Stimulated activated memory B cell treated with anti-CD40 and anti-IgM and Interleukin-4, amounts not matched to agents 10 μg/mL and 1 μg/mL and 100 μg/mL, for 72 hours (primary cell): ENCODE measurements around the gene DNAI1.

Source experiments
- ATAC-seq: fragments of 150-1000 bp; cut with Tn5 transposase; 2 replicates; pipeline ENCODE4 v1.10.0; 2021
- H3K27ac Mint-ChIP-seq: one replicate; pipeline ENCODE4 v1.8.0; 2022; ENCODE audit warnings: mild to moderate bottlenecking, mixed read lengths
- H3K27me3 Mint-ChIP-seq: one replicate; pipeline ENCODE4 v1.8.0; 2022; ENCODE audit warnings: mixed read lengths
- H3K36me3 Mint-ChIP-seq: one replicate; pipeline ENCODE4 v1.8.0; 2022; ENCODE audit warnings: mixed read lengths
- H3K4me1 Mint-ChIP-seq: one replicate; pipeline ENCODE4 v1.8.0; 2022; ENCODE audit warnings: mixed read lengths
- H3K4me3 Mint-ChIP-seq: one replicate; pipeline ENCODE4 v1.8.0; 2022; ENCODE audit warnings: mild to moderate bottlenecking, moderate library complexity, mixed read lengths
- H3K9me3 Mint-ChIP-seq: one replicate; pipeline ENCODE4 v1.8.0; 2022; ENCODE audit warnings: mixed read lengths

DNAI1 gene

DNA sequence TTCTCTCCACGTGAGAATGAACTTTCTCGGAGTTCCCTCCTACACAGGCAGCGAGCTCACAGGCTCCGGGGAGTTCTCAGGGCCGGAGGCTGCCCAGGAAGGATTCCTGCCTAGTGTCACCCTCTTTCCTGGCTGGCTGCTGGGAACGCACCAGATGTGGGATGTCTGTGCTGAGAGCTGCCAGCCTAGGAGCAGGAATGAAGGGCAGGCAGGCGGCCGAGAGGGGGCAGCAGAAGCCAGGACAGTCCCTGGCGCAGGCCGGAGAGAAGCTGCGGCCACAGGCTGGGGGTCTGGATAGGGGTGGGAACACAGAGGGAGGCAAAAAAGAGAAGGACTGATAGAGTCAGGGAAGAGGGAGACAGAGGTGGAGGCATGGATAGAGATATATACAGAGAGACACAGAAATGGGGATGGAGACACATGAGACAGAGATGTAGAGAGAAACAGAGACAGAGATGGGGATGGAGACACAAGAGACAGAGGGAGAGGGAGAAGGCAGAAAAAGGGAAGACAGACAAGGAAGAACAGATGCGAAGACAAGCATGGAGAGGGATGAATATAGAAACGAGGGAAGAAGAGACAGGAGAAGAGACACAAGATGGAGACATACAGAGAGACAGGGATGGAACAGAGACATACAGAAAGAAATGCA, 89.5 kb downstream of the DNAI1 start:
- no peaks in the 10 kb centered on the region for H3K4me1 Mint-ChIP-seq
- ATAC-seq, result peak; percentile 41
- H3K36me3 Mint-ChIP-seq, result no peaks in the 10 kb centered on the region
- peaks cover 60% of the 10 kb centered on the region for H3K27me3 Mint-ChIP-seq
- no peak overlapping the region for H3K4me3 Mint-ChIP-seq
- no peak overlapping the region for H3K27ac Mint-ChIP-seq
- H3K9me3 Mint-ChIP-seq, result no peaks in the 10 kb centered on the region

DNA sequence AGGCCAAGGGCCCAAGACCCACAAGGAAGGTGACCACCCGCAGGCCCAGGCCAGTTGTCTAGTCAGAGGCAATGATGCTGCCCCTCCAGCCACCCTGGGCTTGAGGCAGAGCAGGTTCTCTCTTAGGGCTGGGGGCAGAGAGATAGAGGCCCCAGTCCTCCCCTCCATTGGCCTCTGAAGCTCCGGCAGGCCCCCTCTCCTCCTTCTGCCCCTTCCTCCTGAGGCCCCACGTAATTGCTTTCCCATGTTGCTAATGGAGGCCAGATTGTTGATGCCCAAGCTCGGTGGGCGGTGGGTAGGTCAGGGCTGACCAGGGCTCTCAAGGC, 90.8 kb downstream of the DNAI1 start:
- Mint-ChIP-seq H3K9me3 (no peaks in the 10 kb centered on the region), H3K27me3 (peaks cover 63% of the 10 kb centered on the region), H3K4me1 (no peaks in the 10 kb centered on the region), H3K4me3 (no peak overlapping the region), H3K36me3 (no peaks in the 10 kb centered on the region), H3K27ac (no peak overlapping the region)
- no peak for ATAC-seq

DNA sequence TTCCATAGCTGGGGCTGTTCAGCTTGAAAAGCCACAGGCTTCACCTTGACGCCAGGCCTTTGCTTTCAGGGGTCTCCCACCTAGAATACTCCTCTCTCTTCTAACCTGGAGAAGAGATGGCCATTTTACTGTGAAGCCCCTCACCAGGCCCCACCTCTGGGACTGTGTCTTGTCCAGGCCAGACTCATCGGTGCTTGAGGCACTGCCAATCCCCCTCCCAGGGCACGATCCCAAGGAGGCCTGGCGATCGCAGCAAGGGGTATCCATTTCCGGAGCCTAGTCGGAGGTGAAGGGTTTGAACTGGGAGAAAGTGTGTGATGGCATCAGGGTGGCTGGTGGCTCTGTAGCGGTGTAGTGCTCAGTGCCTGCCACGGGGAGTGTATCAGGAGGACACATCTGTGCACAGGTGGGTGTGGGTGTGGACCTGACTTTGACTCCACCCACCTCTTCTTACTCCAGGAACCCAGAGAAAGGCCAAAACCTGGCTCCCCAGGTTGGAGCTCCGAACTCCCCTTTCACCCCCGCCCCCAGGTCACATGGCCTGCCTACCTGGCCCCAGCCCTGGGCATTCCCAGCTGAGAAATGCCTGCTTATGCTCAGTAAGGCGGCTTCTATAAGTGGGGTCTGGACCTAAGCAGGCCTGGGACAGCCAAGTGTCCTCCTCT, 91.5 kb downstream of the DNAI1 start:
- ATAC-seq, result no peak
- Mint-ChIP-seq H3K27ac (no peak overlapping the region), H3K36me3 (no peaks in the 10 kb centered on the region), H3K9me3 (no peaks in the 10 kb centered on the region), H3K4me1 (no peaks in the 10 kb centered on the region), H3K27me3 (peaks cover 70% of the 10 kb centered on the region), H3K4me3 (no peak overlapping the region)

DNA sequence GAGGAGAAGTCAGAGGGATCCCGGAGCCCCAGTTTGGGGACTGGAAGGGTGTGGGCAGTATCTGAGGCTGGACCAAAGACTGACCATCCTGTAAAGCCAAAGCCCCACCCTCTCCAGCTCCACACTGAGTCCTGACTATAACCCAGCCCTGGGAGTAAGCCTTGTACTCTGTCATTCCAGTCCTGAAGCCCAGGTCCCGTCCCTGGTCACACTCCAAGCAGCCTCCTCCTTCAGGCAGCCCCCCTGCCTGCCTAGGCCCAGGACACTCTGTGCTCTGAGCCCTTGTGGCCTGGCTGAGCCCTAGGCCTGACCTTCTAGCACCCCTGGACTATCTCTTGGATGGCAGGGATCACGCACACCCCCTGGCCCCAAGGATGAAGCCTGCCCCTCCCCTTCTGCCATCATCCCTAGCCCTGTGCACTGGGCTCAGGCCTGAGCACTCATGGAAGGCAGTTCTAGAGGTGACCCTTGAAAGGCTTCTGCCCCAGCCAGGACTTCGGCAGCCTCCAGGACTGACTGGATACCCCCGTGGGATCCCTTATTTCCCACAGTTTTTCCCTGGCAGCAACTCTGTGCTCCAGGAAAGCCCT, 92.2 kb downstream of the DNAI1 start:
- Mint-ChIP-seq H3K9me3 (no peaks in the 10 kb centered on the region), H3K4me1 (no peaks in the 10 kb centered on the region), H3K27me3 (peaks cover 71% of the 10 kb centered on the region), H3K27ac (no peak overlapping the region), H3K36me3 (no peaks in the 10 kb centered on the region), H3K4me3 (no peak overlapping the region)
- no peak for ATAC-seq

DNA sequence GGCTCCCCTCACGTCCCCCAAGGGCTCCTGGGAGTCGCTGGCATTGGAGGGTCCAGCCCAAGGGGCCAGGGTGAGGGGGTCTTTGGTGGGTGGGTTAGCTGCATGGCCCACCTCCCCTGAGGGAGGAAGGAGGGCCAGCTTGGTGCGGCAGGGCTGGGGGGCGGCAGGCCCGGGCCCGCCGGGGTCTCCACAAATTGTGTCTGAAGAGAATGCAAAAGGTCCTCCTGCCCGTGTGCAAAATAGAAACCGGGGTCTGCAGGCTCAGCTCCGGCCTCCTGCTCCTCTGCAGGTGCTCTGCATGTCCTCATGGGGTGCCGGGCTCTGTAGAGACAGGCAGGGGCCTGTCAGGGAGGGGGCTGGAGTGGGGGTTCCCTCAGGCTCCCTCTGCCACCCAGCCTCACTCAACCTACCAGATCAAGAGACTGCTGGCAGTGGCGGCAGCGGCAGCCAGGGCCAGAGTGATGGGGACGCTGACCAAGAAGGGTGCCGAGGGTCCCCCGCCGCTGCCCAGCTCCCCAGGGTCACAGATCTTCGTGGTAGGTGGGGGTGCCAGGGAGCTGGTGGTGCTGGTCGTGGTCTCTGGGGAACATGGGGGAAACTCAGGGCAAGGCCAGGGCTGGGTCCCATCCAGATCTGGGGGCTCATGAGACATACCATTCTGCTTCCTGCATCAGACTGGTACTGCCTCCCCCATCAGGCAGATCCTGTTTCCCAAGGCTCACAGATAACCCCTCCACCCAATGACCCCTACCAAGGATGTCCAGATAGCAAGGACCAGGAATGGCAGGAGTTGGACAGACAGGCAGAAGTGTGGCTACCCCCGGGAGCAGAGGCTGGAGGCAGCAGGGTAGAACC, 93.4 kb downstream of the DNAI1 start:
- ATAC-seq, result no peak
- no peak overlapping the region for H3K4me3 Mint-ChIP-seq
- peaks cover 71% of the 10 kb centered on the region for H3K27me3 Mint-ChIP-seq

DNA sequence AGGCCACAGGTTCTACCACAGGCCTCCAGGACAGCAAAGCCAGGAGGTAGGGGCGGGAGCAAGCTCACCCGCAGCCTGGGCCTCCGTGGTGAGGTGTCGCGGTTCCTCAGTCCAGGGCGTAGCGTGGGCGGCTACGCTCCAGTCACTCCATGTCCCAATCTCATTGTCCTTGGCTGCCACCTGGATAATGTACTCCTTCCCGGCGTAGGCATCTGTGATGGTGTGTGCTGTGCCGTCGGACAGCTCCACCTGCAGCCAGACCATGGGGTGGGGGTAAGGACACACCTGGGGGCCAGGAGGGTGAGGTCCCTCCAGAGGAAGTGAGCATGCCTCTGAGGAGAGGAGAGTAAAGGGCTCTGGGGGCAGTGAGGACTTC, 94.0 kb downstream of the DNAI1 start:
- peak; percentile 9 for ATAC-seq
- Mint-ChIP-seq H3K4me3 (no peak overlapping the region), H3K36me3 (no peaks in the 10 kb centered on the region), H3K27me3 (peaks cover 71% of the 10 kb centered on the region), H3K27ac (no peak overlapping the region), H3K4me1 (no peaks in the 10 kb centered on the region), H3K9me3 (no peaks in the 10 kb centered on the region)

More for the DNA sequence above, 93.4 kb downstream of the DNAI1 start:
- no peak overlapping the region for H3K27ac Mint-ChIP-seq
- no peaks in the 10 kb centered on the region for H3K36me3 Mint-ChIP-seq
- H3K4me1 Mint-ChIP-seq, result no peaks in the 10 kb centered on the region
- no peaks in the 10 kb centered on the region for H3K9me3 Mint-ChIP-seq

DNA sequence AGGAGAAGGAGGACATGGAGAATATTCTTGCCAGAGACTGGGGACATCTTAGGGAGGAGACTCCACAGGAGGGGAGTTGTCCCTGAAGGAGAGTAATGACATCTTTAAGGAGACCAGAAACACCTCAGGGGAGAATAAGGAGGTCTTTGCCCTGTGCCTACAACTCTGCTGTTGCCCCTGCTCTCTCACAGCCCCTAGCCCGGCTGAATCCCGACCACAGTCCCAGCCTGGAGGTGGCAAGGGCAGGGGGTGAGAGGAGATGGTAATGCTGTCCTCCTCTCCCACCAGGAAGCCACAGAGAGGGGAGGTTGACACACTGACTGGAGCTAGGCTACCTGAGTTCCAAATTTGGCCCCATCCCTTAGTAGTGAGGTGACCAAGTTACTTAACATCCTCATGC, 94.4 kb downstream of the DNAI1 start:
- Mint-ChIP-seq H3K27me3 (peaks cover 71% of the 10 kb centered on the region), H3K27ac (no peak overlapping the region), H3K4me1 (no peaks in the 10 kb centered on the region), H3K9me3 (no peaks in the 10 kb centered on the region), H3K4me3 (no peak overlapping the region), H3K36me3 (no peaks in the 10 kb centered on the region)
- ATAC-seq, result no peak

DNA sequence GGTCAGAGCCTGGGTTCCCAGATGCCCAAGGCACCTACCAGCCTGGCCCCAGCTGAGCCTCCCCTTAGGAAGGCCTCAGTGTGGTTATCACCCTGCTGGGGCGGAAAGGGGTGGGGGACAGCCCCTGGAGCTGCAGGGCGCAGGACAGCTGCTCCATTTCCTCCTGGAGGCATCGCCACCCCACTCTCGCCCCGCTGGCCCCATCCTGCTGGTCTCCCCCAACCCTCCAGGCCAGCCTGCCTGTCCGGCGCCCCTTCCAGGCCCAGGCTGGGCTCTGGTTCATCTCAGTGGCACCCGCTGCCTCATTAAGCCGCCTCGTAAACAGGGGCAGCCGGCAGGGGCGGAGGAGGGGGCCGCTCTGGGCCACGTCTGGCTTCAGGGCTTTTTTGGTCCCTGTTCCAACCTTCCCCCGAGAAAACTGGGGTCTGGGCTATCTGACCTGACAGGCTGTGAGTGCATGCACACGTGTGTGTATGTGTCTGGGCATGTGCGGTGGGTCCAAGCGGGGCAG, 95.0 kb downstream of the DNAI1 start:
- Mint-ChIP-seq H3K36me3 (no peaks in the 10 kb centered on the region), H3K4me1 (no peaks in the 10 kb centered on the region), H3K4me3 (no peak overlapping the region), H3K27ac (no peak overlapping the region), H3K27me3 (peaks cover 66% of the 10 kb centered on the region), H3K9me3 (no peaks in the 10 kb centered on the region)
- ATAC-seq, result no peak

DNA sequence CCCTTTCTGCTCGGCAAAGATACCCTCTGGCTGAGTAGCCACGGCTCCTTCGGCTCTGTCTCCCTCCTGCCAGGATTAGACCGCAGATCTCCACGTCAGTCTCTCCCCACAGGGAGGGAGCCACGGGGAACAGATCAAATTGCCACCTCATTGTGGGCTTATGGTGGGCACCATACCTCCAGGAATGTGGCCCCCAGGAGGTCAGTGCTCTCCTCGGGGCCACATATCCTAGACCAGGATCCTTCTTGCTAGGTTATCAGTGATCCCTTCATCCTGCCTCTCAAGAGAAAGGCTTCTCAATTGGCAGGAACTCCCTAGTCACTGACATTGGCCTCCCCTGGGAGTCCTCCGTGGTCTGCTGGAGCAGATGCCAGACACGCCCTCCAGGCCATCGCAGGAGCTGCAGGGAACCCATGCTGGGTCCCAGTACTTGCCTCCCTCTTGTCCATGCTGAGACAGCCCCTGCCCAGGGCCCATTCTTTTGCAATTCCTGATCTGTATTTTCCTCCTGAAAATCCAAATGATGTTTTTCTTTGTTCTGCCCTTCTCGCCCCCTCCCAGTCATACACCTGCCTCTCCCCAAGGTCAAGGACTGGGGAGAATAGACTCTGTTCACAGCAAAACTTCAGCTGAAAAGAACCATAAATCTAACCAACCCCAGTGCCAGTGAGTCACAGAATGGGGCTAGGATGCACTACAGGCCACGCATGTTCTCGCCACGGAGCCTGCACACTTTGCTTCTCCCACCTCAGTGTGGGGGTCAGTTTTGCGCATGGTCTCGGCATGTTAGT, 95.8 kb downstream of the DNAI1 start:
- Mint-ChIP-seq H3K27me3 (peaks cover 66% of the 10 kb centered on the region), H3K4me3 (no peak overlapping the region), H3K36me3 (no peaks in the 10 kb centered on the region), H3K4me1 (no peaks in the 10 kb centered on the region), H3K27ac (no peak overlapping the region), H3K9me3 (no peaks in the 10 kb centered on the region)
- no peak for ATAC-seq

DNA sequence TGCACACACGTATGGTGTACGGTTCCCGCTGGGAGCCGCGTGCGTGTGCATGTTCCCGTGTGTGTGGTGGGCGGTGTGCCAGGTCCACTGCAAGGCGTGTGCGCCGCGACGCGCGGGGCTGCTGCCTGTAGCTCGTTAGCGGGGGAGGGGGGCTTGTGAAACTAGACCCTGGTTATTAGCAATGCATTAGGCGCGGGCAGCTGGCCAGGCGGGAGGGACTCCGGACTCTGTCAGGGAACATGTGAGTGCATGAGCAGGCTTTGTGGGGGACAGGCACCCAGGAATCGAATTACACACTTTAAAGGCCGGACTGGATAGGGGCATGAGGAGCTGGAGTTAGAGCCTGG, 96.4 kb downstream of the DNAI1 start:
- no peaks in the 10 kb centered on the region for H3K36me3 Mint-ChIP-seq
- H3K4me1 Mint-ChIP-seq, result no peaks in the 10 kb centered on the region
- no peaks in the 10 kb centered on the region for H3K9me3 Mint-ChIP-seq
- H3K27me3 Mint-ChIP-seq, result peaks cover 70% of the 10 kb centered on the region
- H3K27ac Mint-ChIP-seq, result no peak overlapping the region
- no peak overlapping the region for H3K4me3 Mint-ChIP-seq
- ATAC-seq, result no peak

DNA sequence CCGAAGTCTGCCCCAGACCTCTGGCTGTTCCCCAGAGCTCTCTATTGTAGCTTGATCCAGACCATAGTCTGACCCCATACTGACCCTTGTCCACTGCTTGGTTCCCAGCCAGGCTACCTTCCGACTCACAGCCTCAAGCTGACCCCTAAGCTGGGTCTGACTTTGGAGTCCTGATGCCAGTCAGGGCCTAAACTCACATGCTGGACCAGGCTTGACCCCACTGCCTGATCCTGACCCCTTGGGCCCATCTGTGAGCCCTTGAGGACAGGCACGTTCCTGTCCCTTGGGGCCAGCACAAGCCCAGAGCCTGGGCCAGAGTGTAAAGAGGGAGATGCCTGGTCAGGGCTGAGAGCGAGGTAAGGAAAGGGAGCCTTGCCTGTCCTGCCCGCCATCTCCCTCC, 96.9 kb downstream of the DNAI1 start:
- Mint-ChIP-seq H3K36me3 (no peaks in the 10 kb centered on the region), H3K27me3 (peaks cover 76% of the 10 kb centered on the region), H3K4me3 (no peak overlapping the region), H3K4me1 (no peaks in the 10 kb centered on the region), H3K9me3 (no peaks in the 10 kb centered on the region), H3K27ac (no peak overlapping the region)
- no peak for ATAC-seq

DNA sequence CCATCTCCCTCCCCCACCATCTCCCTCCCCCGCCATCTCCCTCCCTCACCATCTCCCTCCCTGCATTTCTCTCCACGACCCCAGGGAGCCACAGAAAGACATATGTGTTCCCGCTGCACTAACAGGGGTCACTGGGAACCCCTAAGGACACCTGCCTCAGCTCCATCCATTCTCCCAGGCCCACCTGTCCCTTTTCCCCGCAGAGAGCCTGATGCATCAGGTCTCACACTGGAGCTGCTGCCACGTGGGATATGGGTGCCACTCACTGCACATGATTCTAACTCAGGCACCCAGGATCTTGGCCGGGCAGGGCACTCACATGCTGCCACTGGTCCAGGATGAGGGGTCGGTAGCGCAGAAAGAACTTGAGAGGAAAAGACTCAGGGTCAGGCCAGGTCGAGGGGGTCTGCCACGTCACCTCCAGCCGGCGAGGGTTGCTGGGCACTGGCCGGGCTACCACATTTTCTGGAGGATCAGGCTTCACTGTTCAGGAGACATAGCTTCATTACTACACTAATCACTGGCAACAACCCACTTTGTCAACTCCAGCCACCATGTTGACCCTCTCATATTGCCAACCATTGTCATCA, 97.4 kb downstream of the DNAI1 start:
- Mint-ChIP-seq H3K4me3 (no peak overlapping the region), H3K4me1 (no peaks in the 10 kb centered on the region), H3K36me3 (no peaks in the 10 kb centered on the region), H3K9me3 (no peaks in the 10 kb centered on the region), H3K27me3 (peaks cover 76% of the 10 kb centered on the region), H3K27ac (no peak overlapping the region)
- no peak for ATAC-seq

DNA sequence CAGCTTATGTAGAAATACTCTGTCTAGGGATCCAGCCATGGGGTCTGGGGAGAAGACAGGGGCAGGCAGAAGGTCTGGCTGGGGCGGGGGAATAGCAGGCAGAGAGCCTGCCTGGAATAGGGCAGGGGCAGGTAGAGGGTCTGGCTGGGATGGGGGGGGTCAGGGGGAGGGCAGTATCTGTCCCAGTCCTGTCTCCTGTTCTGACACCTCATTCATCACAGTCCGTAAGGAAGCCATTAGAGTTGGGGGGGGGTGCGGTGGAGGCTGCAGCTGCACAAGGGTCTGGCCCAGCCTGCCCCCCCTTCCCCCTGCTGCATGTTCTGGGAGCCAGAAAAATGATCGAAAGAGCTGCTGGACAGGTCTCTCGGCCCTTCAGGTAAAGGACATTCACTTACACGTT, 98.3 kb downstream of the DNAI1 start:
- no peaks in the 10 kb centered on the region for H3K9me3 Mint-ChIP-seq
- peaks cover 72% of the 10 kb centered on the region for H3K27me3 Mint-ChIP-seq
- ATAC-seq, result no peak
- no peak overlapping the region for H3K4me3 Mint-ChIP-seq
- no peaks in the 10 kb centered on the region for H3K4me1 Mint-ChIP-seq
- H3K27ac Mint-ChIP-seq, result no peak overlapping the region
- no peaks in the 10 kb centered on the region for H3K36me3 Mint-ChIP-seq

DNA sequence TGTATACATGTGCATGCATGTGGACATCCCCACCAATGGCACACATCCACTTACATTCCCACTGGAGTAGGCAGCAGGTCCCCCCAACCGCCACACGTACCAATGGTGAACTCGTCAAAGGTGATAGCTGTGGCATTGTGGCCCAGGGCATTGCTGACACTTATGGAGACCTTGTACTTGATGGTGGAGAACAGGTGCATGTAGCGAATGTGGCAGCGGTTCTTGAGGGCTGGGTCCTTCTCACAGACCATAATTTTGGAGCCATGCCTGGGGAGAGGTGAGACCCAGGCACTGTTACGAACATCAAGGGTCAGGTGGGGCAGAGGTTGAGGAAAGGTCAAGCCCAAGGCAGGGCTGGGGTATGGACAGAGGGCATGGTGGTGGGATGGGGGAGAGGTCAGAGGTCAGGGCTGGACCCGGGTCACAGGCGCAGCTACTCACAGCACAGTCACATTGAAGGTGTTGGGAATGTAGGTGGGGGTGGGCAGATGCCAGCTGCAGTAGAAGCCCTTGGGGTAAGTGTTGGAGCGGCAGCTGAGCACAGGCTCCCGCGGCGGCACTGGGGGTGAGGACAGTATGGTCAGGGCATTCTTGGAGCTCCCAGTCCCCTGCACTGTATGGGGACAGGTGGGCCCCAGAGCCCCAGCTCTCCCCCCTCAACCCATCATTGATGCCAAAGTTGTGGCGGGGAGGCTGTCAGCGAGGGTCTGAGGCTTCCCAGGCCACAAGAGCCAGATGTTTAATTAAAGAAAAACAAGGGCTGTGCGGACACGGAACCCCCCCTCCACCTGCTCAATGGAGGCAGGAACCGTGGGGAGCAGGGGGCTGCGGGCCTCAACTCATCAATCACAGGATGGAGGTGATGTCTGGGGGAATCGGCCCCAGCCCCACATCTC, 99.1 kb downstream of the DNAI1 start:
- Mint-ChIP-seq H3K27ac (no peak overlapping the region), H3K9me3 (no peaks in the 10 kb centered on the region), H3K4me3 (no peak overlapping the region), H3K27me3 (peaks cover 66% of the 10 kb centered on the region), H3K4me1 (no peaks in the 10 kb centered on the region), H3K36me3 (no peaks in the 10 kb centered on the region)
- ATAC-seq, result no peak
